Right renal cortex interstitium (tissue), 3 donors: Measurements from ENCODE around the gene MAPK1. TPM values are rescaled to one million over a fixed set of nuclear protein-coding genes. Genes with fewer than 3 reads are reported as not detected.
"Not testable (repeated sequence)": the region's sequence is repeated elsewhere in the genome, so short reads cannot be mapped to it uniquely, and the experiment has no call there.

Source experiments
- DNase-seq, 3 donors: peaks; one replicate each; pipeline ENCODE4 v3.0.0-alpha.2; 2013; ENCODE audit warnings: low read depth in 3 of 3, low spot score in 2 of 3
- polyA plus RNA-seq, 3 donors: library from polyadenylated mRNA; unstranded; fragments of 120-200 nt; gene quantifications; one replicate each; pipeline ENCODE4 v1.2.1, GENCODE V29; 2013; ENCODE audit not compliant: insufficient read length in 3 of 3

MAPK1 gene
- polyA plus RNA-seq, 3 donors = 126 to 135 (median 135) TPM

GRCh38 chr22:21849489-21849888 is 18.0 kb downstream of the MAPK1 start:
- no peak for DNase-seq

- DNase-seq = not testable (repeated sequence)
Measured at GRCh38 chr22:21848057-21848456, 19.4 kb downstream of the MAPK1 start.

- no peak for DNase-seq
Measured at GRCh38 chr22:21845558-21846453, 21.6 kb downstream of the MAPK1 start.

- DNase-seq = no peak
Measured at GRCh38 chr22:21842946-21843345, 24.5 kb downstream of the MAPK1 start.

- no peak for DNase-seq
Measured at GRCh38 chr22:21841422-21841821, 26.0 kb downstream of the MAPK1 start.

- DNase-seq = no peak
Measured at GRCh38 chr22:21840236-21840823, 27.1 kb downstream of the MAPK1 start.

- DNase-seq = no peak
Measured at GRCh38 chr22:21839765-21840140, 27.7 kb downstream of the MAPK1 start.

- not testable (repeated sequence) for DNase-seq
Measured at GRCh38 chr22:21839104-21839764, 28.2 kb downstream of the MAPK1 start.

GRCh38 chr22:21837248-21837979 is 30.0 kb downstream of the MAPK1 start:
- DNase-seq = no peak

- DNase-seq = not testable (repeated sequence)
Measured at GRCh38 chr22:21836486-21836885, 31.0 kb downstream of the MAPK1 start.

- no peak for DNase-seq
Measured at GRCh38 chr22:21835378-21835777, 32.1 kb downstream of the MAPK1 start.

GRCh38 chr22:21834869-21835268 is 32.6 kb downstream of the MAPK1 start:
- no peak for DNase-seq

- no peak for DNase-seq
Measured at GRCh38 chr22:21832291-21833290, 34.9 kb downstream of the MAPK1 start.

GRCh38 chr22:21829523-21829922 is 37.9 kb downstream of the MAPK1 start:
- no peak for DNase-seq

- DNase-seq = no peak
Measured at GRCh38 chr22:21828268-21828638, 39.2 kb downstream of the MAPK1 start.

- DNase-seq = no peak
Measured at GRCh38 chr22:21827628-21828267, 39.7 kb downstream of the MAPK1 start.

- no peak for DNase-seq
Measured at GRCh38 chr22:21826204-21826603, 41.2 kb downstream of the MAPK1 start.

- DNase-seq = not testable (repeated sequence)
Measured at GRCh38 chr22:21824962-21825361, 42.5 kb downstream of the MAPK1 start.

- DNase-seq = no peak
Measured at GRCh38 chr22:21824445-21824912, 43.0 kb downstream of the MAPK1 start.
